Tibial artery (tissue), 4 donors: Measurements from ENCODE around the gene FREM1.
A peak's percentile ranks its signal among the peaks of the same experiment; 100 is the strongest.

ENCODE experiments used
- DNase-seq, 2 donors: peaks; one replicate each; pipeline ENCODE4 v3.0.0-alpha.2; 2019
- H3K27ac ChIP-seq, 2 donors: fragments of 200-600 bp; sonication (generic) in 1 of 2; 1 replicate in 1 of 2; 2 replicates in 1 of 2; pipeline ENCODE4 v1.5.1; 2018 to 2019; ENCODE audit warnings: mild to moderate bottlenecking in 1 of 2
- H3K27me3 ChIP-seq, 2 donors: fragments of 200-600 bp; sonication (generic) in 1 of 2; one replicate each; pipeline versions ENCODE4 v1.5.1 to v1.6.0; 2016 to 2019
- H3K36me3 ChIP-seq, 3 donors: fragments of 200-600 bp; sonication (generic) in 2 of 3; one replicate each; pipeline ENCODE4 v1.5.1; 2016 to 2019; ENCODE audit warnings: mild to moderate bottlenecking in 2 of 3
- H3K4me1 ChIP-seq, 4 donors: fragments of 200-600 bp; sonication (generic) in 2 of 4; 1 replicate in 3 of 4; 2 replicates in 1 of 4; pipeline ENCODE4 v1.5.1; 2016 to 2019
- H3K4me3 ChIP-seq, 2 donors: fragments of 200-600 bp; sonication (generic) in 1 of 2; 1 replicate in 1 of 2; 2 replicates in 1 of 2; pipeline ENCODE4 v1.5.1; 2018 to 2019; ENCODE audit warnings: mild to moderate bottlenecking in 2 of 2
- H3K9me3 ChIP-seq, 3 donors: fragments of 200-600 bp; sonication (generic) in 1 of 3; one replicate each; pipeline ENCODE4 v1.5.1; 2016 to 2019
- intact Hi-C: fragments of 100-400 bp; cut with DNase I; formaldehyde crosslinking; loops from one replicate; pipeline ENCODE4 v1.15.0; 2023; ENCODE audit warnings: low total_unique reads
- TF ChIP-seq, protein P1 (sequence below), 2 experiments: fragments of 200-600 bp in 1 of 2; fragments of 450-650 bp in 1 of 2; IDR thresholded peaks; one replicate each; pipeline ENCODE4 v1.5.1; 2017 to 2019; ENCODE audit warnings: antibody characterized with exemption in 2 of 2, mild to moderate bottlenecking in 1 of 2, moderate library complexity in 1 of 2

The FREM1 gene

DNA sequence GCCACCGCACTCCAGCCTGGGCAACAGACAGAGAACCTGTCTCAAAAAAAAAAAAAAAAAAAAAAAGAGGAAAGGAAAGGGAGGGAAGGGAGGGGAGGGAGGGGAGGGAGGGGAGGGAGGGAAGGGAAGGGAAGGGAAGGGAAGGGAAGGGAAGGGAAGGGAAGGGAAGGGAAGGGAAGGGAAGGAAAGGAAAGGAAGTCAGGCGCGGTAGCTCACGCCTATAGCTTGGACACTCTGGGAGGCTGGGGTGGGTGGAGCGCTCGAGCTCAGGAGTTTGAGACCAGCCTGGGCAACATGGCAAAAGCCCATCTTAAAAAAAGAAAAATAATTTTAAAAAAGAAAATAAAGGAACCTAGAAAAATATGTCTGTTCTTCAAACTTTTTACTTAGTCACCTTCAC, 131.7 kb downstream of the FREM1 start:
- H3K9me3 ChIP-seq = no peaks in the 10 kb centered on the region
- peaks cover 0 to 16% (median 1%) of the 10 kb centered on the region in 4 donors for H3K4me1 ChIP-seq
- TF ChIP-seq, protein P1, sequence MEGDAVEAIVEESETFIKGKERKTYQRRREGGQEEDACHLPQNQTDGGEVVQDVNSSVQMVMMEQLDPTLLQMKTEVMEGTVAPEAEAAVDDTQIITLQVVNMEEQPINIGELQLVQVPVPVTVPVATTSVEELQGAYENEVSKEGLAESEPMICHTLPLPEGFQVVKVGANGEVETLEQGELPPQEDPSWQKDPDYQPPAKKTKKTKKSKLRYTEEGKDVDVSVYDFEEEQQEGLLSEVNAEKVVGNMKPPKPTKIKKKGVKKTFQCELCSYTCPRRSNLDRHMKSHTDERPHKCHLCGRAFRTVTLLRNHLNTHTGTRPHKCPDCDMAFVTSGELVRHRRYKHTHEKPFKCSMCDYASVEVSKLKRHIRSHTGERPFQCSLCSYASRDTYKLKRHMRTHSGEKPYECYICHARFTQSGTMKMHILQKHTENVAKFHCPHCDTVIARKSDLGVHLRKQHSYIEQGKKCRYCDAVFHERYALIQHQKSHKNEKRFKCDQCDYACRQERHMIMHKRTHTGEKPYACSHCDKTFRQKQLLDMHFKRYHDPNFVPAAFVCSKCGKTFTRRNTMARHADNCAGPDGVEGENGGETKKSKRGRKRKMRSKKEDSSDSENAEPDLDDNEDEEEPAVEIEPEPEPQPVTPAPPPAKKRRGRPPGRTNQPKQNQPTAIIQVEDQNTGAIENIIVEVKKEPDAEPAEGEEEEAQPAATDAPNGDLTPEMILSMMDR (IDR thresholded peaks at IDR 0.05) = no peak
- no peak overlapping the region for H3K4me3 ChIP-seq
- intact Hi-C loops = no loop called here
- H3K27me3 ChIP-seq = no peaks in the 10 kb centered on the region
- H3K36me3 ChIP-seq = peaks cover 6 to 15% (median 7%) of the 10 kb centered on the region in 3 donors
- no peak for DNase-seq
- H3K27ac ChIP-seq = no peak overlapping the region

DNA sequence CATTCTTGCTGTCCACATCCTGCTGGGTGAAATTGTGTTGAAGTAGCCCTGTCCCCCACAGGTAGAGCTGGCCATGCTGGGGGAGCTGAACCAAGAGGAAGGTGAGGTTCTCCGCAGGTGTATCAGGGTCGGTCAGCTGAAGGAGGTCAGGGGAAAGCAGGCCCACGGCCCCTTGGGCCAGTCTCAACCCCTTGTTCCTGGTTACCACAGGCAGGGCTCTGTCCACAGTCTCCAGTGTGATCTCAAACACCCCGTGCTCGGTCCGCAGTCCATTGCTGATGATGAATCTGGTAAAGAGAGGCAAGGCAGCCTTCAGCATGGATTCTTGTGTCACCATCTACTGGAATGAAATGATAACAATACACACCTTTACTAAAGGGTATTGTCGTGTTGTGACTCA, 134.3 kb downstream of the FREM1 start:
- Histone ChIP-seq H3K4me3 (no peak overlapping the region), H3K9me3 (no peaks in the 10 kb centered on the region), H3K4me1 (peaks cover 0 to 16% (median 1%) of the 10 kb centered on the region in 4 donors), H3K27me3 (no peaks in the 10 kb centered on the region), H3K36me3 (no peaks in the 10 kb centered on the region), H3K27ac (no peak overlapping the region)
- TF ChIP-seq, protein P1 (IDR thresholded peaks at IDR 0.05) = no peak
- no peak for DNase-seq
- intact Hi-C loops = no loop called here

DNA sequence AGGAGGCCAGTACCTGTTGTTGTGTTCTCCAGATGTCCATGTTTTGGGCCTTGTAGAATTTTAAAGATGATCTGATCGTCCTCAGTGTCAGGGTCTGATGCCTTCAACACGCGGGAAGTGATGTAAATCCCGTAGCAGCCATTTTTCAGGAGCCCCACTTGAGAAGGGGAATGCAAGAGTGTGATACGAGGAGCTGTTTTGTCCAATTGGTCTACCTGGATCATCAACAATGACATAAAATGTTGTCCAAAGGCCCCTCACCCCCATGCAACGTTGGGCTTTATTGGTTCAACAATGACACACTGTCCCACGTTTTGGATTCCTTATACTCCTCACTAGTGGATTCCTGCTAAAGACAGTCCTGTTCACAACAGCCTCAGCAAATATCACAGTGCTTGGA, 139.6 kb downstream of the FREM1 start:
- H3K4me1 ChIP-seq = peaks cover 0 to 19% (median 1%) of the 10 kb centered on the region in 4 donors
- TF ChIP-seq, protein P1 (IDR thresholded peaks at IDR 0.05) = no peak
- H3K27ac ChIP-seq = no peak overlapping the region
- no peak for DNase-seq
- no peak overlapping the region for H3K4me3 ChIP-seq
- peaks cover 0 to 17% (median 0%) of the 10 kb centered on the region in 3 donors for H3K36me3 ChIP-seq
- no peaks in the 10 kb centered on the region for H3K27me3 ChIP-seq
- intact Hi-C loops = no loop called here
- H3K9me3 ChIP-seq = no peaks in the 10 kb centered on the region

DNA sequence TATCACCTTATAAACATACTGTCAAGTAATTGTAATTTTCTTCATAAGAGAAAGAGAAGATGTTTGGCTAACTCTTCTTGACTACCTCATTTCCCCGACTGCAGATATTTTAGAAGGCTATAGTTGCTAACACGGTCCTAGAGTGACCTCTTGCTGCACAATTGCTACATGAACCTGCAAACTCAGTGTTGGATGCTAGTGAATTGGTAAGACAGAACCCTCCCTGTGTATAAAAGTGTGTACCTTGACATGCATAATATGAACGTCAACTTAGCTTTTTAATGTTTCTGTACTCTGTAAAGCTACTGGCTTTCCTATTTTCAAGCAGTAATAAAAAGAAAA, 141.0 kb downstream of the FREM1 start:
- H3K27ac ChIP-seq = no peak overlapping the region
- intact Hi-C loops = no loop called here
- peaks cover 0 to 9% (median 0%) of the 10 kb centered on the region in 4 donors for H3K4me1 ChIP-seq
- H3K27me3 ChIP-seq = no peaks in the 10 kb centered on the region
- TF ChIP-seq, protein P1 (IDR thresholded peaks at IDR 0.05) = no peak
- no peak for DNase-seq
- H3K4me3 ChIP-seq = no peak overlapping the region
- H3K36me3 ChIP-seq = peaks cover 0 to 18% (median 4%) of the 10 kb centered on the region in 3 donors
- H3K9me3 ChIP-seq = no peaks in the 10 kb centered on the region

DNA sequence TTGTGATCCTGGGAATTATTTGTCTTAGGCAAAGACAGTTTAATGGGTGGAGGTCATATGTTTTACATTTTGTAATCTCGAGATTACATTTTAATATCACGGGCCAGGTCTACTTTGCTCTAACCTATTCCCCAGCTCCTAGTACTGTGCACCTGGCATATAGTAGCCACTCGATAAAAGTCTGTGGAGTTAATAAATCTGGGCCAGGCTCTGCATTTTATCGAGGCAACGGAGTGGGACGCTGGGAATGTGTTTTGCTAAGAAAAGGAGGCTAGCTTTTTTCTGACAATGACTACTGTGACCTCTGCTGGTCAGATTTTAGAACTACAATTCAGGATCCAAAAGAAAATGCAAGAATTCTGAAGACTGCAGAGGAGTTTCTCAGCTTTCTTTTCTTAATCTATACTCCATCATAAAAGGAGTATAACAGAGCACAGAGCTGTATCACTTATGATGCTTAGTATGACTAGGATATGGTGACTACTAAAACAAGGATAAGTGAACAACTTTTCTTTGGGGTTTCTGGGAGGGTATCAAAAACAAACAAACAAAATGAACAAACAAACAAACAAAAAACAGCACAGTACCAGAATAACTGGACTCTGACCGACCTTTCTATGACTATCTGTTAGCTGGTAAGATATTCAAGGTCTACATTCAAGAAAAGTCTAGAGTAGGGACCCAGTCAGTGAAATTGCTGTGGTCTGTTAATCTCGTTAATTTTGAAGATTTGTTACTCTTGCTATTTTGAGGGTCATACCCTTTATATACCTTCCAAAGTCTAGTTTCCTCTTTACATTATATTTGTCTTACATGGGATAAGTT, 141.6 kb downstream of the FREM1 start:
- intact Hi-C loops = no loop called here
- no peak overlapping the region for H3K27ac ChIP-seq

More for the DNA sequence above, 141.6 kb downstream of the FREM1 start:
- H3K4me3 ChIP-seq = no peak overlapping the region
- H3K27me3 ChIP-seq = no peaks in the 10 kb centered on the region
- peaks cover 0 to 3% (median 0%) of the 10 kb centered on the region in 4 donors for H3K4me1 ChIP-seq
- TF ChIP-seq, protein P1 (IDR thresholded peaks at IDR 0.05) = peak; percentile 63 to 66
- DNase-seq = no peak
- H3K9me3 ChIP-seq = no peaks in the 10 kb centered on the region
- peaks cover 0 to 18% (median 8%) of the 10 kb centered on the region in 3 donors for H3K36me3 ChIP-seq
